Measurements from ENCODE around the gene MAB21L2.

MAB21L2 gene

DNA sequence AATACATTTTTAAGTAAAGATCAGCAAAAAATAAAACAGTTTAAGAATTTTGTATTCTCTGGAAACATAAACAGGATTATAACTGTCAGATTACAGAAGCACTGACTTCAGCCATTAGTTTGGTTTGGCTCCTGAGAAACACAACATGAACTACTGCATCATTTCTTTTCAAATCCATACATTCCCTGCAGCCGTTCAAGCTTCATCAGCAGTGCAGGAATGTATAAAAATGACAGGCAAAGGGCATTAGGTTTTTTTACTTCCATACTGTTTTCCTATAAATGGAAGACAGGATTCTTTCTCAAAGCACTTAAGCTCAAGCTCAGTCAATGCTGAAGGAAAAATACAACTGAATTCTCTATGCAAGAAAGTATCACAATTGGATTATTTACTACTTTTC, 4.2 kb upstream of the MAB21L2 start:
- no peak for DNase-seq

DNA sequence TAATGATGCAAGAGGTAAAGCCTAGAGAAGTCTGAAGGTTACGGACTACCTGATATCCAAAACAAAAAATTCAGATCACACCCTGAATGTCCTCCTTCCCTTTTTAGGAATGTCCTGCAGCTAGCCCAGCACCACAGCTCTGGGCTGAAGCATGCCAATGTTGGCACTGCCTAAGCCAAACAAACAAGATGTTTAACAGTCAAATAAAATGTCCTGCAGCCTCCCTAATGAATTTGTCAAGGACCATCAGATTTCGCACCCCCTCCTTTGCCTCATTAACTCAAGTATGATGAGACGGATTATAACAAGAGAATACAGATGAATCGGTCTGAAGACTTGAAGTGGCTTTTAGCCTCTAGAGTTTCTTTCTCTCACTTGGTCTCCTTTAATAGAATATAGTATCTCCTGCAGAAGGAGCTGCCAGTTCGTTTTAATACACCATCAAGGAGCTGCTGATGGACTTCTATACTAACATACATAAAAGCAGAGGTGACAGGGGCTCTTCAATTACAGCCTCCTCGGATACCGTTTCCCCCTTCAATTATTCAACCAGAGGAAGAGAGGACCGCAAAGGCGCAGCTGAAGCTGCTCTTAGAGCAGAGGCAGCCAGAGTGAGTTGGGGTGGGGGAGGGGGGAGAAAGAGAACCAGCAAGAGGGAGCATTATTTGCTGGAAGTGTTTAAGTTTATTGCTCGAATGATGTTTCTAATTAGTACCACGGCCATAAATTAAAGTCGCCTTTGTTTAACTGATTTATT, 3.0 kb upstream of the MAB21L2 start:
- no peak for DNase-seq

DNA sequence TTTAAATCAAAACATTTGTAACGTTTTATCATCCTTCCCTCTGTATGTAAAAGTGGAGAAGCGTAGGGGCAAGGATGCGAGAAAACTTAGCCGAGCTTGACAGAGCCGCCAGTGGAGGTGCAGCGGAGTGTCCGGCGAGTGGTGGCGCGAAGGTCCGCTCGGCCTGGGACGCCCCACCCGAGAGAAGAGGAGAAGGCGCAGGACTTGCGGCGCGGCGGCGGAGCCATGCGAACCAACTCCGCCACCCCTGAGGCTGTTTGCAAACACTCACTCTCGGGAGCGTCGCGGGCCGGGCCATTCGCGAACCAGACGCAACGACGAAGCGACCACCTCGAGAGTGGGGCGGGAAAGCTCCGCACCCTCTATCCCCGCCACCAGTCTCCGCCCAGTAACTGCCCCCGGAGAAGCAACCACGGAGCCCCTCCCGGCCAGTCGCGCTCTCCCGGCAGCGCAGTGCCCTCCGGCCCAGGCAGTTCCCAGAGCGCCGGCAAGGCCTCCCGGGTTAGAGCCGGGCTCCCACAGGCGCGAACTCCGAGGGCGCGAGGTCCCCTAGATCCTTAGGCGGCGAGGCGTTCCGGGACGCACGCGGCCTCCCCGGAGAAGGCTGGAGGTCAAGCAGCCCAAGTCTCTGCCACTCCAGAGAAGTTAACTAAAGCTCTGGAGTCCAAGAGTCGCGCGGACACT, 2.3 kb upstream of the MAB21L2 start:
- DNase-seq = no peak

DNA sequence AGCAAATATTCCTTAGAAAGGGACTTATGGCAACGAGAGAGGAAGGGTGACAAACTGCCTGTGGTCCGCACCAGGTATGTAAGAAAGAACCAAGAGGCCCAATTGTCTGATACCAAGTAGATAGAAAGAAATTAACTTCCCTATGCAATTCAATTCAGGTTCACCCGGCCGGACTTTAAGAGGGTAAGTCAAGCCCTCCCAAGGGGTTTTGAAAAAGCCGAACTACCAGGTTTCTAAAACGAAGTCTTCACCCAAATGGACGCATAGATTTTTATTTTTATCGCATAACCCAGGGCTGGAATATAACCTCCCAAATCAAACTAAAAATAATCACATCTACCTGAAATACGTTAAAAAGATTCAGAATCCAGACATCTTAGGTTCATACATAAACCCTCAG, 1.6 kb upstream of the MAB21L2 start:
- no peak for DNase-seq

DNA sequence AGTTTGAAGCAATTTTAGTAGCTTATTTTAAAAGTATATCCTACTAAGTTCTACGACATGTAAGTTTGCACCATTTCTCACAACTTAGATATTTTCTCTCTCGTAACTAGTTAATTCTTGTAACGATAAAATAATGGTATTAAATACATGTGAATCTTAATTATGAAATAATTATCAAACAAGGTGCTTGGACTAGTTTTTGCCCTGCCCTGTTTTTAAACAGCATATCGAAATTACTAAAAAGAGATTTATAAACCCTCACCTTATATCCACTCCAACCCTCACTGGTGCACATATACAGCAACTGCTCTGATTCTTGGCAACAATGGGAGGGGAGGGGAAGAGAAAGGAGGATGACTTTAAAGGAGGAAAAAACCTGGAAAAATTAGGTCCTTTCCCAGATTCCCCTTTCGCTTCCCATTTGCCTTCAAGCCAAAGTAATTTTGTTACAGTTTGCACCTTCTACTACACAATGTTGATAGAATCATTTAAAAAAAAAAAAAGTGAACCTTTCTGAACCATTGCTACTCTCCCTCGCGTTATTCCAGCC, 820 bp upstream of the MAB21L2 start:
- no peak for DNase-seq

DNA sequence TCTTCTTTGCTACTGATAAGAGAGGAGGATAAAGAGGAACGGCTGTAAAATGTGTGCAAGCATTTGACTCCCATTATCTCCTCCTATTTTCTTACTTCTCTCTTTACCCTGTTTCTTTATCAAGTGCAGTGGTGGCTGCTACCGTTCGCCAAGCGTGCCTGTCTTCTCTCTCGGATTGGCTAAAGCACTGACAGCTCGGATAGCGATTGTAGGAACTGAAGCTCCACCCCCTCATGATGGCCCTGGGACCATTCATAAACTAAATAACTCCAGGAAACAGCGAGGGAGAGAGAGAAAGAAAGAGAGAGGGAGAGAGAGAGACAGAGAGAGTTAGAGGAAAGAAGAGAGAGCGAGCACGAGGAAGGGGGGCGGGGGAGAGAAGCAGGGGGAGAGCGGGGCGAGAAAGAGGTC, 305 bp upstream of the MAB21L2 start:
- DNase-seq = no peak

DNA sequence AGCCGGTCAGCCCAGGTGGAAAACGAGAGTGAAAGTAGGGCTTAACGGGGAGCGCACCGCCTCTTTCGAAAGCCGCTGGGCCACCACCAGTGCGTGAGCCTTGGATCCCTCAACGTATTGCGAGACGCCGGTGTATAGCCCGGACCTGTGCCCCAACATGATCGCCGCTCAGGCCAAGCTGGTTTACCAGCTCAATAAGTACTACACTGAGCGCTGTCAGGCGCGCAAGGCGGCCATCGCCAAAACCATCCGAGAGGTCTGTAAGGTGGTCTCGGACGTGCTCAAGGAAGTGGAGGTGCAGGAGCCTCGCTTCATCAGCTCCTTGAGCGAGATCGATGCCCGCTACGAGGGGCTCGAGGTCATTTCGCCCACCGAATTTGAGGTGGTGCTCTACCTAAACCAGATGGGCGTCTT, 929 bp downstream of the MAB21L2 start:
- no peak for DNase-seq

DNA sequence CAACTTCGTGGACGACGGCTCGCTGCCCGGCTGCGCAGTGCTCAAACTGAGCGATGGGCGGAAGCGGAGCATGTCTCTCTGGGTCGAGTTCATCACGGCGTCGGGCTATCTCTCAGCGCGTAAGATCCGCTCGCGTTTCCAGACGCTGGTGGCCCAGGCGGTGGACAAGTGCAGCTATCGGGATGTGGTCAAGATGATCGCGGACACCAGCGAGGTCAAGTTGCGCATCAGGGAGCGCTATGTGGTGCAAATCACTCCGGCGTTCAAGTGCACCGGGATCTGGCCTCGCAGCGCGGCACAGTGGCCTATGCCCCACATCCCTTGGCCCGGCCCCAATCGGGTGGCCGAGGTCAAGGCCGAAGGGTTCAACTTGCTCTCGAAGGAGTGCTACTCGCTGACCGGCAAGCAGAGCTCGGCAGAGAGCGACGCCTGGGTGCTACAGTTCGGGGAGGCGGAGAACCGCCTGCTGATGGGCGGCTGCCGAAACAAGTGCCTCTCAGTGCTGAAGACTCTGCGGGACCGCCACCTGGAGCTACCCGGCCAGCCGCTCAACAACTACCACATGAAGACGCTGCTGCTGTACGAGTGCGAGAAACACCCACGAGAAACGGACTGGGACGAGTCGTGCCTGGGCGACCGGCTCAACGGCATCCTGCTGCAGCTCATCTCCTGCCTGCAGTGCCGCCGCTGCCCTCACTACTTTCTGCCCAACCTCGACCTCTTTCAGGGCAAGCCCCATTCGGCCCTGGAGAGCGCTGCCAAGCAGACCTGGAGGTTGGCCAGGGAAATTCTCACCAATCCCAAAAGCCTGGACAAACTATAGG, 1.5 kb downstream of the MAB21L2 start:
- DNase-seq = no peak

DNA sequence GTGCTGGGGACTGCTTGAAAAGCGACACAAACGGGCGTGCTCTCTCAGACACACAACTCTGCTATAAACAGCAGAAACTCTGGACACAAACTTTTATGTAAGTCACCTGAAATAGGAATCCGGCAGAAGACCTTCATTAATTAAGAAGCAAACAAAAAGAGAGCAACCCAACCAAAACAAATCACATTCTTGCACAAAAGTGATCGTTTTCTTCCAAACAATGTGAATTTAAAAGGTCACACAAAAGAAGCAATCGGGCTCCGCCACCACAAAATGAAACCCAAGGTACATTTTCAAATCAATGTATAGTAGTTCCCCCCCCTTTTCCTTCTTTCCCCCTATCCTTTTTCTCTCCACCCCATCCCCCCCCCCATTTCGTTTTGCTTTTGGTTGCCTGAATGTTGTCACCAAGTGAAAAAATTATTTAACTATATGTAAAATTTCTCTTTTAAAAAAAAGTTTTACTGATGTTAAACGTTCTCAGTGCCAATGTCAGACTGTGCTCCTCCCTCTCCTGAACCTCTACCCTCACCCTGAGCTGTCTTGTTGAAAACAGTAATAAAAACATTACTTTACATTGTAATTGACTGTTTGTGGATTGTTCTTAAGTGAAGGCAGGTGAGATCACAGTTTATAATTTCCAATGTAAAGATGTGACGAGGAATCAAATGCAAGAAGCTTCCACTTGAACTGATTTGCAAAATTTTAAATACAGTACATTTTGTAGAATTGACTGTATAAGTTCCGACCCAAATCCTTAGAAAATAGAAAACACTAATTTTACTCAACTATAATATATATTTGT, 2.4 kb downstream of the MAB21L2 start:
- DNase-seq = no peak

DNA sequence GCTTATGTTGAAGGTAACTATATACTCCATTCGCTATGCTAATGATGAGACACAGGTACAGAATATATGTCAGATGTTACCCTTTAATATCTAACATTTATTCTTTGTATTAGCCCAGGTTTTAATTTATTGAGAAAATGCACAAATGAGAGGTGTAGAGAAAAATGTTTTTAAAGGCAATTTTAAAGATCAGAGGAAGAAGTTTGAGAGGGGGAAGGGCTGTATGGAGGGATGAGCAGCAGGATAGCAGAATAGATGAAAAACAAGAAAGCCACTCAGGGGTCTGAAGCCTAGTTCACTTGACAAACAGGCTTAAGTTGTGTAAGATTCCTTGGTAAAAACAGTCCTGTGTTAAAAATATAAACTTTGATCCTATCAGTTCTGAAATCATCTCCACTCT, 3.7 kb downstream of the MAB21L2 start:
- DNase-seq = no peak

DNA sequence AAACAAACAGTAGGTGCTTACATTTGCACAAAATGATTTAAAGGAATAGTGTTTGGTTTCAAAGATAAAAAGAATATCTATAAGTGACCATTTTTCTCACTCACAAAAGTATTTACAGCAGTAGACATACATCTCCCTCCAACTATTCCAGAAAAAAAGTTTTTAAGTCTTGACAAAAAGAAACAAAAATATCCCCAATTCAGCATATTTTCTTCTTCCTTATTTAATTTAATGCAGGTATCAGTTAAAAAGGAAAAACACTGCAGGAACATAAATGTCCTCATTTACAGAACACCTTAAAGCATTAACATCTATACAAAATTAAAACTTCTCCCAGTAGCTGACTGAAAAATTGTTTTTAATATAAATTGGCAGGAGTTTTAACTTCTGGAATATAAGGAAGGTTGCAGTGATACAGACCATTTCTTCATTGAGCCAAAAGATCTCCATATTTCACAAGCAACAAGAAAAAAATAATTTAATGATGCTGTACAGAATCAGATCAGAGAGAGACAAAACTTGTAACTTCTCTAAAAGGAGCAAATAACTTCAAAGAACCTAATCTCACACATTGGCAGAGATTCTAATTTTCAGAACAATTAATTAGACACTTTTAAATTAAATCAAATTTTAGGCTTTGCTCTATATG, 4.3 kb downstream of the MAB21L2 start:
- DNase-seq = no peak

DNA sequence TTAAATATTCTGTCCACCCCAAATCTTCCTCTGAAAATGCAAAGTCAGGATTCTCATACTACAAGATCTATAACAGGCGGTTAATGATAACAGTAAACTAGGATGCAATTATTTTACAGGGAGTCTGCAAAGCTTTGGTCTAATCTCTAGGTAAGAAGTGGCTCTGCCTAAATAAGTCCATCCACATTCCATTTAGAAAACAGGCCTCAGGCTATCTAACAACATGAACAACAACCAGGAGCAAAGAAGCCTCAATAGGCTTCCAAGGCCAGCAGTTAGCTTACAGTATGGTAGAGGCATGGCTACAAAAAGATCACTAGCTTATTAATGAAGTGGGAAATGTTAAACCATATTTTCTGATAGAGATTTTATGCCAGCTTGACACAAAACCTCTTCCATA, 6.4 kb downstream of the MAB21L2 start:
- DNase-seq = no peak

DNA sequence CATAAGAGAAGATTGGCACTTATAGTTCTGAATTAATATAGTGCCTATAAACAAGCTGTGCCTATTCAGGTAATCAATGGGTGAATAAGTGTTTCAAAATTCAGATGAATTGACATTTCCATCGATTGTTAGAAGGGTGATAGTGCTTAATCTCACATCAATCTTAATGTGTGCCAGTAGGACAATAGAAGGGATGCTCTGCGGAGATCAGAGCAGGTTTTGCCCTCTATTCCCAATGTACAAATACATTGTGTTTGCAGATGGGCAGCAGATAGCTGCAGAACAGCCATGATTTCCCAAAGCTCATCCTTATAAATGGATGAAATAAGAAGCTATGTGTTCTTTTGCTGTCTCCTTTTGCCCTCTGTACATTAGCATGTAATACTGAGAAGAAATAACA, 7.2 kb downstream of the MAB21L2 start:
- DNase-seq = no peak

DNA sequence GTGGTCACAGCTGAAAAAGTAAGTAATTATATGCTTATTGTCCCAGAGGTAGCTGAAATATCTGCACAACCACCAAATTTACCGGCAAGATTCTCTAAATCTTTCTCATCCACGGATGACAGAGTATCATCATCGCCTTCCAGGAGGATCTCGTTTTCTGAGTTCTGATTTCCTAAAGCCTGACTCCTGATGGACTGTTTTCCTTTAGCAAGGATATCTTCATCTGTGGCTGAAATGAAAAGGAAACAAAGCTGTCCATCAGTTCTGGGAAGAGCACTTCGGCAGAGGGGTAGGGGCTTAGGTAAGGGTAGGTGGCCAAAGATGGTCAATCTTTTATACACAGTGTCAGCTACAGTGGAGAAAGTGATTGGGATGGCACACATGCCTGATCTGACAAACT, 8.7 kb downstream of the MAB21L2 start:
- no peak for DNase-seq

DNA sequence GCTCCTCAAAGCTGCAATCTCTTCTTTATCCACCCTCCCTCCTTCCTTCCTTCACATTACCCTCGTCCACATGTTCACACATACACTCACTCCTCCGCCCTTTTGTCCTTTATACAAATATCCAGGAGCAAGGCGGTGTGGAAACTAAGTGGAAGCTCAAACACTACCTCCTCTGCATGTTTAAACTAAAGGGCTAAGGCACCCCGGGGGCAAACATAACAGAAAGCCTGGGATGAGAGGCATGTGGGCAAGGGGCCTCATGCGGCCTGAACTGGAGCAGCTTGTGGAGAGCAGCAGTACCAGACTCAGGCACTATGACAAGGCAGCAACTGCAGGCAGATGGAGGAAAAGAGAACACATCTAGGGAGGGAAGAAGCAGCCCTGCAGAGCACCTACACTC, 9.5 kb downstream of the MAB21L2 start:
- no peak for DNase-seq

DNA sequence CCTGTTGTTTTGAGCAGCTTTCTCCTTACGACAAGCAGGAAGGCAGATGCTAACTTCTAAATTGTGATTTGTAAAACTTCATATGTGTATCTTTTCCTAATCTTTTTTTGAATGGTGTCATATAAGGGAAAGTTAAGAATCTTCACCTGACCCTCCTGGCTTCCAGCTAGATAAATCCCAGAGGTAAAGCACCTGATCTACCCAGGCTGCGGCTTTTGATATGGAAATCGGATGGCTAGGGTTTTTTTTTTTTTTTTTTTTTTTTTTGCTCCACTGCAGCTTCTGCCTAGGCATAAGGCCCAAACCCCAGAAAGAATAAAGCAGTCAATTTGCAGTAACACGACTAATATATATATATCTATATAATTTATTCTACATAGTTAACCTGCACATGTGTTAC, 10.0 kb downstream of the MAB21L2 start:
- DNase-seq = no peak

DNA sequence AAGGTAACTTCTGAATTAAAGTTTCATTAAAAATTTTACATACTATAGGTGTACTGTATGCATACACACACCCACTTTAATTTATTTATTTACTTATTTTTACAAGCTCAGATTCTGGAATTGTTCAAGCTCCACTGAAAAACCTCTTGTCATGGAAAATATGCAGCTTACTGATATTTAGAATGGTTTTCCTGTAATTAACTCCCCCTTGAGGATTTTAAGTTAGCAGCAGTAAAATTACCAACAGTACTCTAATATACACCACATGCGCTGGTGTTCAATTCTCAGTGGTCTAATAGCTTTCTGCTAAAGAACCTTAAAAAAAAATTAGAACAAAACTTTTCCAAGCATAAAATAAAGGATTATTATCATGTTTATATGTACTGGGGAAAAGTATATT, 12.0 kb downstream of the MAB21L2 start:
- DNase-seq = no peak

DNA sequence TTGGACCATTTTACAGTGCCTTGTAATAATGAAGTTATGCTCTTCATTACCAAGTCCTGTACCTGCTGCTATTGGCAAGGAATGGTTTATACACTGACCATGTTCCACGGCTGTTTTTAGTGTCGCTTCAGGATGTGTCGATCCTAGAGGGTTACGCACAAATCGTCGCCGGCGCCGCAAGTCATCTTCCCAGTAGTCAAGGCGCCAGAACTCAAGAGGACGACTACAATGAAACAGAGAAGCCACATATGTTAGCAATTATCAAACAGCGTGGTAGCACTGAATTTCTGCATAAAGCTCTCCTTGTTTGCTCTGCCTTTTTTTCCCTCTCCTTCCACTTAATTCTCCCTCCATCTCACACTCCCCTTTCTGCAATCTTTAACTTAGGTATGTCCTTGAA, 17.0 kb downstream of the MAB21L2 start:
- no peak for DNase-seq

DNA sequence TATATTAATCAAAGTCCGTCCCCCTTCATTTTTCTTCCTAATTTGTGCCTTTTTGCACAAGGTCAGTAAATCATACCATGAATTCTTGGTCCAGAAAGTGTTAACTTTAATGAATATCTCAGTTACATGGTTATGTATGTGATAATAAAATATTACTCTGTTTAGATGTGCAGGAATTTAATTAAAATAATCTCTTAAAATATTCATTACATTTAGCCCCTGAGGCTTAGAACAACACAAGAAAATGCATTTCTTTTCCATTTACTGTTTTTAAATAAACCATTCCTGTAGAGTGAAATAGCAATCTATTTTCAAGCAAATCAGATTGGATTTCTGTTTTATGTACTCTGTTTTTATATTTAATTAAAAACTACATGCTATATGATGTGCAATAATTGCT, 17.6 kb downstream of the MAB21L2 start:
- DNase-seq = no peak

DNA sequence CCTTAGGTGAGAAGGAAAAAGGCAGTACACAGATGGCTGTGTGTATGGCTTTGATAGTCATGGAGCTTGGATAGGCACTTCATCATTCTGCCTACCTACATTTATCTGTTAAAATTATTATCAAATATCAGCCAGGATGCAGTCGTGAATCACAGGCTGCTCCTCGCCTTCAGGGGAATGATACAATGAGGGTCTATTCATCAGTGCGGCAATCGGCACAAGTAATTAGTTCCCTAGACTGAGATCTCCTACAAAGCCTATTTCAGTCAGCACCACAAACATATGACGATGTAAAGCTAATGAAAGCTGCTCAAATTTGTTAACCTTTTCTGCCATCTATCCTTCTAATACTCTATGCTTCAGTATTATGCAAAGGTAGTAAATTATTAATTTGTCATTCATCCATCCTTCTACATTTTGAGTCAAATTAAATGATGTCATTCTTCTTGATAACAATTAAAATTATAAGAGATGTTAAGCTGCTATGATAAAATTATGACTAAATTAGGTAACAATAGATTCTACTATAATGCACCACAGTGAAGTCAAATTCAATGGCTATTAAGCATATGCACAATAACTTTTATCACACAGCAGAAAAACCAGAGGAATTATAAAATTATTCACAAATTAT, 19.0 kb downstream of the MAB21L2 start:
- DNase-seq = no peak

DNA sequence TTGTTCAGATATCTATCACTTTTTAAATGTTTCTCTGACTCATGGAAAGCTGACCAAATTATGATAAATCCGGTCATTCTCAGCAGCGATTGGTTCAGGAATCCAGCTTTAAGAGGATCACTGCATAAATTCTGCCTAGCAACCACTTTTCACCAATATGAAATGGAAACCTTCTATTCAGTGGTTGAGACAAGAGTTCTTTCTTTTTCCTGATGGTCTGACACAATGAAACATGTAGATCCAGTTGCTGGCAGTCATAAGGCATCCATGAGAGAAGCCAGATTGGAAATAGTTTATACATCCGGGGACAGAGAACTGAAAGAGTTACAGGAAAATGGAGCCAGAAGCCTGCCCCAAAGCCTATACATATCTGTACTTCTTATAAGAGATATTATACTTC, 27.2 kb downstream of the MAB21L2 start:
- no peak for DNase-seq

DNA sequence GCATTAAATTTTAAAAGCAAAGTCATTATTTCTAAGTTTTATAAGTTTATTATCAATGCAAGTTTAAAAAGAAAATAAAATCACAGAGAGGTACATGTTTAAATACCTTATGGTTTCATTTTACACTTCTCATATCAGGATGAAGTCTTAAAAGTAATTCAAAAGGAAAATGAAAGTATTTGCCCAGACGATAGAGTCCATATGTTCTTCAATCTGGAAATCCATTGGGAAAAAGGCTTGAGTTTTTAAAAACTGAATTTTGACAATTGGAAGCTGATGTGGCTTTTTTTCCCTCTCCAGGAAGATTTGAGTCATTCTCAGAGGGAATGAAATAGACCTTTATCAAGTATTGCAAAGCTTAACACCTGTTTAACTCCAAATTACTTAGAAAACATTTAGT, 37.1 kb downstream of the MAB21L2 start:
- DNase-seq = no peak
